MCF 10A (cell line): ENCODE results near the gene DNASE1L3. TPM values are rescaled to one million over a fixed set of nuclear protein-coding genes. Genes with fewer than 3 reads are reported as not detected.

Experiments
- BruUV-seq: library from RNA; stranded (reverse); fragments of 400-500 nt; replicated peaks from 2 replicates; lab custom pipeline; 2021; lab: Mats Ljungman, UMichigan
- CTCF ChIA-PET: fragments of 300-600 bp; sonication (Branson Sonifier 250); formaldehyde crosslinking; extraction: SDS; loops from one replicate; lab custom pipeline; 2021; ENCODE audit warnings: antibody characterized with exemption, inconsistent platforms; lab: Yijun Ruan, JAX
- POLR2A ChIA-PET: fragments of 300-600, 350-650 bp; sonication (Branson Sonifier 250); formaldehyde crosslinking; extraction: SDS; loops from one replicate; lab custom pipeline; 2020; ENCODE audit warnings: antibody characterized with exemption, inconsistent platforms; lab: Yijun Ruan, JAX
- DNase-seq: peaks from one replicate; pipeline ENCODE4 v3.0.0-alpha.2; 2018; ENCODE audit not compliant: unreplicated experiment
- H3K27ac Mint-ChIP-seq: one replicate; pipeline ENCODE4 v1.8.0; 2022; ENCODE audit warnings: mild to moderate bottlenecking, low read depth, mixed read lengths; ENCODE audit not compliant: unreplicated experiment
- H3K27me3 Mint-ChIP-seq: one replicate; pipeline ENCODE4 v1.8.0; 2022; ENCODE audit warnings: mixed read lengths; ENCODE audit not compliant: insufficient read depth, unreplicated experiment
- H3K36me3 Mint-ChIP-seq: one replicate; pipeline ENCODE4 v1.8.0; 2022; ENCODE audit warnings: mild to moderate bottlenecking, moderate library complexity, mixed read lengths; ENCODE audit not compliant: insufficient read depth, unreplicated experiment
- H3K4me1 Mint-ChIP-seq: one replicate; pipeline ENCODE4 v1.8.0; 2022; ENCODE audit warnings: mixed read lengths; ENCODE audit not compliant: insufficient read depth, unreplicated experiment
- H3K4me3 Mint-ChIP-seq: one replicate; pipeline ENCODE4 v1.8.0; 2022; ENCODE audit warnings: mild to moderate bottlenecking, moderate library complexity, mixed read lengths; ENCODE audit not compliant: unreplicated experiment
- H3K9me3 Mint-ChIP-seq: one replicate; pipeline ENCODE4 v1.8.0; 2022; ENCODE audit warnings: mixed read lengths; ENCODE audit not compliant: unreplicated experiment
- CTCF ChIP-seq: fragments of 200-600 bp; IDR thresholded peaks from one replicate; pipeline ENCODE4 v1.8.0; 2022; ENCODE audit warnings: antibody characterized with exemption, mild to moderate bottlenecking; ENCODE audit not compliant: unreplicated experiment
- intact Hi-C: fragments of 100-400 bp; cut with micrococcal nuclease; formaldehyde crosslinking; loops from 2 replicates; pipeline ENCODE4 v1.14.1; 2022
- total RNA-seq: library from RNA; stranded (reverse); gene quantifications from 2 replicates; pipeline ENCODE4 v1.2.3, GENCODE V29; 2022

The DNASE1L3 gene
- total RNA-seq, 1 experiment from 2014 or later: not detected

GRCh38 chr3:58197588-58197987 lies 13.2 kb downstream of the DNASE1L3 start:
- no peak for DNase-seq
- no peak overlapping the region for H3K4me3 Mint-ChIP-seq
- no TSS peak for BruUV-seq
- no peaks in the 10 kb centered on the region for H3K9me3 Mint-ChIP-seq
- no peak overlapping the region for H3K27ac Mint-ChIP-seq
- no peak for TF ChIP-seq CTCF
- CTCF ChIA-PET: interaction anchor here (1.3 to 1.4 kb wide), 2 partner anchors 9 kb away, joined by 3 to 4 read pairs; no protein-coding TSS in a partner anchor
- no peaks in the 10 kb centered on the region for H3K4me1 Mint-ChIP-seq
- POLR2A ChIA-PET: interaction anchor here (1.0 kb wide), 1 partner anchor 19 kb away, joined by 3 read pairs; no protein-coding TSS in a partner anchor
- H3K36me3 Mint-ChIP-seq: no peaks in the 10 kb centered on the region
- no peaks in the 10 kb centered on the region for H3K27me3 Mint-ChIP-seq
- intact Hi-C loops: no loop called here

GRCh38 chr3:58193682-58194407 lies 16.9 kb downstream of the DNASE1L3 start:
- POLR2A ChIA-PET: interaction anchor here (0.6 kb wide), 1 partner anchor 11 kb away, joined by 3 read pairs; no protein-coding TSS in a partner anchor
- Mint-ChIP-seq H3K27me3 (no peaks in the 10 kb centered on the region), H3K4me3 (no peak overlapping the region), H3K36me3 (no peaks in the 10 kb centered on the region), H3K27ac (no peak overlapping the region), H3K4me1 (peaks cover under 1% of the 10 kb centered on the region), H3K9me3 (no peaks in the 10 kb centered on the region)
- intact Hi-C loops: no loop called here
- CTCF ChIA-PET: interaction anchor here (0.6 to 0.8 kb wide), 5 partner anchors 9 to 134 kb away, joined by 3 to 8 read pairs (median 3); no protein-coding TSS in a partner anchor
- TF ChIP-seq CTCF: no peak
- DNase-seq: no peak
- no TSS peak for BruUV-seq

- Mint-ChIP-seq H3K9me3 (no peaks in the 10 kb centered on the region), H3K27ac (no peak overlapping the region), H3K4me1 (peaks cover 9% of the 10 kb centered on the region), H3K36me3 (no peaks in the 10 kb centered on the region), H3K4me3 (no peak overlapping the region), H3K27me3 (no peaks in the 10 kb centered on the region)
- no peak for TF ChIP-seq CTCF
- POLR2A ChIA-PET: no interaction called here
- intact Hi-C loops: no loop called here
- BruUV-seq: no TSS peak
- no peak for DNase-seq
- CTCF ChIA-PET: interaction anchor here (1.1 to 10.3 kb wide), 5 partner anchors 9 to 114 kb away, joined by 3 to 254 read pairs (median 36); partner anchors contain the start of genes HTD2 and RPP14
Measured at GRCh38 chr3:58192069-58192468, 18.7 kb downstream of the DNASE1L3 start.

GRCh38 chr3:58191361-58191991 lies 19.3 kb downstream of the DNASE1L3 start:
- no peak for DNase-seq
- BruUV-seq: no TSS peak
- peaks cover 9% of the 10 kb centered on the region for H3K4me1 Mint-ChIP-seq
- ChIA-PET CTCF (interaction anchor here (0.6 to 10.3 kb wide), 8 partner anchors 8 to 115 kb away, joined by 3 to 254 read pairs (median 5); partner anchors contain the start of genes HTD2 and RPP14), POLR2A (interaction anchor here (0.6 to 1.1 kb wide), 2 partner anchors 114 to 193 kb away, joined by 3 read pairs; partner anchors contain the start of genes HTD2 and RPP14)
- H3K36me3 Mint-ChIP-seq: no peaks in the 10 kb centered on the region
- intact Hi-C loops: no loop called here
- TF ChIP-seq CTCF: no peak
- H3K9me3 Mint-ChIP-seq: no peaks in the 10 kb centered on the region
- H3K27me3 Mint-ChIP-seq: no peaks in the 10 kb centered on the region
- no peak overlapping the region for H3K4me3 Mint-ChIP-seq
- no peak overlapping the region for H3K27ac Mint-ChIP-seq
